GM18526 (cell line): ENCODE measurements around the gene H19.

Source experiments
- POLR2A ChIP-seq: IDR thresholded peaks from 3 replicates; pipeline ENCODE4 v1.6.1; 2011; ENCODE audit not compliant: insufficient read length; ENCODE audit errors: extremely low read depth

The H19 gene

GRCh38 chr11:1964955-1965354 is 32.7 kb downstream of the H19 start:
- TF ChIP-seq POLR2A = no peak

GRCh38 chr11:1964348-1964747 is 33.3 kb downstream of the H19 start:
- TF ChIP-seq POLR2A = no peak

DNA sequence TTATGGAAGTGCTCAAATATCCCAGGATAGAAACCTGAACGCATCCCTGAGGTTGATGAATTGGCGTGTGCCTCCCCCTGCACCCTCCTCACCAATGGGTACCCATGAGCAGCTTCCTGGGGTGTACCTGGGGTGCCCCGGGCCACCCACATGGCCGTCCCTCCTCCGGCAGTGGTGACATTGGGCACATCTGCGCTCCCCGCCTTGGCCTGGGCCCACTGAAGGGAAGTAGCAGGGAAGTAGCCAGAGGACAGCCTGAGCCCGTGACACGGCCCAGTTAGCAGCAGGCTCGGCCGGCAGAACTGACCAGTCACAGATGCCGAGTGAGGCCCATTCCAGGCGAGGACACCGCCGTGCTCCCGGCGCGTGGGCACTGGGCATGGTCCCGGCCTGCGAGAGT is 33.8 kb downstream of the H19 start:
- TF ChIP-seq POLR2A = no peak

GRCh38 chr11:1959786-1960185 is 37.9 kb downstream of the H19 start:
- TF ChIP-seq POLR2A = no peak

DNA sequence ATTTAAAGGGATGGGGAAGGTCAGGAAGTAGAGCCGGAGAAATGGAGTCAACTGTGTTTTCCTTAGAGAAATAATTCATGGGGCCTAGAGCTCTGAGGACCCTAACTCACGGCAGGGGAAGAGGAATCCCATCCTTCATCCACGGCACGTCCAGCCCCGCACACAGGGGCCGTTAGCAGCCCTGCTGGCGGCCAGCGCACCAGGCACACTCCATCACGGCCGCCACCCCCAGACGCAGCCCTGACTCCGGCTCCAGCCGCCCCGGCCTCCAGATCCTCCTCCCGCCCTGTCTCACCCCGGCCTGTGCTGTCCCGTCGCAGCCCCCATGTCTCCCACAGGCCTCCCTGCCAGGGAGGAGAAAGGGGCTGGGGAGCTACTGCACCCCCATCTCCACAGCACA is 39.3 kb downstream of the H19 start:
- TF ChIP-seq POLR2A = no peak

GRCh38 chr11:1953489-1954266 is 44.0 kb downstream of the H19 start:
- TF ChIP-seq POLR2A = no peak

DNA sequence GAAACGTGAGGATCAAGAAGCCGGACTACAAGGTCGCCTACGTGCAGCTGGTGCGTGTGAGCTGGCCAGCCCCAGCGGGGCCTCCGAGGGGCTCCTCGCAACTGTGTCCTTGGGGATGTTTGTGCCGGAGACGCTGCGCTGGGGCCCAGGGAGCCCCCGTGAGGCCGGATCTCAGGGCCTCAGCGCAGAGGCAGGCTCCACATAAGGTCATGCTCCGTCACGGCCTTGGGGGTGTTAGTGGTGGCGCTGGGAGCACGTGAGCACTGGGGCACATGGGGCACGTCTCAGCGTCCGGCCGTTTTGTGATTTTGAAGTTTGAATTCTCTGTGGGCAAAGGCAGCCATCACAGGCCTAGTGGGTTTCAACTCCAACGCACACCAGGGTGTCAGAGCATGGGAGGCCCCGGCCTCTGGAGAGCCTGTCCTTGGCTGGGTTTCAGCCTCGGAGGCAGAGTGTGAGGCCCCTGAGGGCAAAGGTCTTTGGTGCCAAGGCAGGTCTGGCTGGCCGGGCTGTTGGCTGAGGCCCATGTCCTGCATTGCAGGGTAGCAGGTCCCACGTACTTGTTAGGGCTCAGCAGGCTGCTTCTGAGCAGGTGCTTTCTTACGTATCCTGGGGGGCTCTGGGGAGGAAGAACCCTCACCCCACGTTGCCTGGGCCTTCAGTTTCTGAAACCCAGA is 44.7 kb downstream of the H19 start:
- TF ChIP-seq POLR2A = no peak

DNA sequence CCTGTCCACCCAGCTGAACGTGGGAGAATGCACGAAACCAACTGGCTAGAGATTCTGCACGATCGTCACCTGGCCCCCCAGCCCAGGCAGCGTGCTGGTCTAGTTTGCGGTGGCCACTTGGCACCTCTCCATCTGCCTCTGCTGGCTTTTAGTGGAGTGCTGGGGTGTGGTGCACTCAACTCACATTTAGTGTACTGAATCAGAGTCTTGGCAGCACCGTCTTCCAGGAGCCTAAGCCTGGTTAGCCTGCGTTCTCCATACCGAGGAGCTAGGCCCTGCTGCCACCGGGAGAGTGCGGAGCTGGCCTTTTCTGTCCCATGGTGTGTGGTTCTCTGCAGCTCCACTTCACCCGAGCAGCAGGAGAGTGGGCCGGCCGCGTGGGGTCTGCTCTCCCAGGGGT is 47.7 kb downstream of the H19 start:
- TF ChIP-seq POLR2A = no peak

DNA sequence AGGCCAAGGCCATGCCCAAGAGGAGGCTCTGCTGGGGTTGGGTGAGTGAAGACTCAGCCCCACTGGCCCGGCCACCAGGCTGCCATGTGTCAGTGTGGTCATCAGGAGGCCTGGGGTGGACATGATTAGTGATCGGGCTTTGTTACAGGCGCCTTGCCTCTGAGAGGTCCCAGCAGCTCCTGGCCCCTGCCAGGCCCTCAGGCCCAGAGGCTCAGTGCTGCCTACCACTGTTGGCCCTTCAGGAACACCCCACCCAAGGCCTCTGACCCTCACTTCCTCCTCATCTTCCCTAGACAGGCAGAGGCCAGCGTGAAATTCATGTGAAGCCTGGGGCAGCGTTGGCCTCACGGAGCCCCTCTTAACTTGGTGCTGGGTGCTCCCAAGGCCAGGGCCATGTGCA is 48.3 kb downstream of the H19 start:
- TF ChIP-seq POLR2A = no peak

GRCh38 chr11:1948389-1948788 is 49.3 kb downstream of the H19 start:
- TF ChIP-seq POLR2A = no peak

DNA sequence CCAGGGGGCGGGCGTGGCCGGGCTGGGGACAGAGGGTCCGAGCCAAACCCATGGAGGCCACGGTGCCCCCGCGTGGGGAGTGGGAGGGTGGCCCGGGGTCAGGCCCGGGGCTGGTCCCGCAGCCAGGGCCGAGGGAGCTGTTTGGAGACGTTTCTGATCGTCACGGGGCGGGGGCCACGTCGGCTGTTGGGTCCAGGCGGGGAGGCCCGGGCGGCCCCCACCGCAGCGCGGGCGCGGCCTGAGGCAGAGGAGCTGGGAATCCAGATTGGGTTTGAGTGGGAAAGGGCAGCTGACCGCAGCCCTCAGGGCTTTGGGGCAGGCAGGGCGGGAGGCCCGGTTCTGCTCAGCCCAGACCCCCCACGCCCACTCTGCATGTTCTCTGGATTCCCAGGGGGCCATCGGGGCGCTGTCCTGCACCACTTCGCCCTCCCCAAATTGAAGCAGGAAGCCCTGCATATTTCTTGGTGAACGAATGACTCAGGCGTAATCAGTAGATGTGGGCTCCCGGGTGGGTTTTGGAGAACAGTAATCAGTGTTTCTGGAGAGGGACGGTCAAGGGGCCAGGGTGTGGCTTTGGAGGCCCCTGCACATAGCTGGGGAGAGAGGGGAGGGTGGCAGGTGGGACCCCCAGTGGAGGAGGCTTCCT is 49.9 kb downstream of the H19 start:
- no peak for TF ChIP-seq POLR2A

DNA sequence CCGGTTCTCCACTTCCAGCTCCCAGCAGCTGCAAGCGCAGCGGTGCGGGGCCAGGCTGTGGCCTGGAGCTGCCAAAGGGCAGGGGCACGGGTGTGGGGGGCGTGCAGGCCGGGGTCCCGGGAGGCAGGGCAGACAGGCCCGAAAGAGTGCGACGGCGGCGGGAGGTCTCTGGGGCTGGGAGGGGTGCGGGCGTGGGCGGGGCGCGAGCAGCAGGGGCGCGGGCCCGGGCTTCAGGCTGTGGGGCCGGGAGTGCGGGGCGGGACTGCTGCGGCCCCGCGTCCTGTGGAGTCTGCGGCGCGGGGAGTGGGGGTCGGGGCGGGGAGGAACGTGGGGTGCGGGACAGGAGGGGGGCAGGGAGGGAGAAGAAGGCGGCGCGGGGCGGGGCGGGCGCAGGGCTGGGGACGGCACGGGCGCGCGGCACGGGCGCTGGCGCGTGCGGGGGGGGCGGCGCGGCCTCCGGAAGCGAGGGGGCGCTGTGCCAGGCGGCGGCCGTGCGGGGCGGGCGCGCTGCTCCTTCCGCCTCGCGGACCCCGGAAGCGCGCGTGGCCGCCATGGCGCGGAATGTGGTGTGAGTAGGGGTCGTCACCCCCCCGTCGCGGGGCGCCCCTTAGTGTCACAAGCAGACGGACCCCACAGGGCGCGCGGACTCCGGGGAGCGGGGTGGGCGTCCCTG is 50.7 kb downstream of the H19 start, which contains the start of gene MRPL23:
TSS of gene MRPL23 (plus strand) at position 521 of the 673 bp plus-strand sequence. CDS start at position 552, 31 bp downstream.
- TF ChIP-seq POLR2A = no peak
